HG03025 (cell line): ENCODE results near the gene VWC2.
"Not testable (repeated sequence)": the region's sequence is repeated elsewhere in the genome, so short reads cannot be mapped to it uniquely, and the experiment has no call there.

Experiments
- ATAC-seq: cut with Tn5 transposase; IDR thresholded peaks from one replicate; pipeline ENCODE4 v1.9.1; 2021; ENCODE audit warnings: mild to moderate bottlenecking, moderate library complexity; ENCODE audit not compliant: unreplicated experiment, low FRiP score

Gene VWC2

DNA sequence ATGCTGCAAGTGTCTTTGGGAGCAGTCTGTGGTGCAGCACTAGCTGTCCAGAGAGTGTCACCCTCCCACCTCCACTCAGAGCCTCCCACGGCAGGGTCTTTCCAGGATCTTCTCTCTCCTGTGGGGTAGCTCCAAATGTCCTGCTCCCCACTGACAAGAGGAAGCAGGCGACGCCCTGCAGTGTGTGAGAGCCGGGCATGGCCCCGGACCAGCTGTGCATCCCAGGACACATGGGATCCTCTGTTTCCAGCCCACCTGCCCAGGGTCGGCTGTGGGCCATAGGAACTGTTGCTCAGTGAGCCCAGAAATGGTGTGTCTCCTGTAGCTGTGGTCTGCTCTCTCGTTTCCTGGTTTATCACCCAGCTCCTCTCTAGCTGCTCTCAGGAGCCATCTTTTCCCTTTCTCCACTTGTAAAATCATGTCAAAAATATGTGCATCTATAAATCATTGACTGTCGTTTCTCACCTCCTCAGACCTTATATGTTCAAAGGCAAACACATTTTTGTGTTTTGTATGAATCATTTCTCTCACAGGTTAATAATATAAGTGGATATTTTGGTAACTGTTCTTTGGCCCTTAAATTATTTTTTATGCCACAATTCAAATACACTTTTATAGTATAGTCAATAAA is 74.9 kb downstream of the VWC2 start:
- no peak for ATAC-seq

DNA sequence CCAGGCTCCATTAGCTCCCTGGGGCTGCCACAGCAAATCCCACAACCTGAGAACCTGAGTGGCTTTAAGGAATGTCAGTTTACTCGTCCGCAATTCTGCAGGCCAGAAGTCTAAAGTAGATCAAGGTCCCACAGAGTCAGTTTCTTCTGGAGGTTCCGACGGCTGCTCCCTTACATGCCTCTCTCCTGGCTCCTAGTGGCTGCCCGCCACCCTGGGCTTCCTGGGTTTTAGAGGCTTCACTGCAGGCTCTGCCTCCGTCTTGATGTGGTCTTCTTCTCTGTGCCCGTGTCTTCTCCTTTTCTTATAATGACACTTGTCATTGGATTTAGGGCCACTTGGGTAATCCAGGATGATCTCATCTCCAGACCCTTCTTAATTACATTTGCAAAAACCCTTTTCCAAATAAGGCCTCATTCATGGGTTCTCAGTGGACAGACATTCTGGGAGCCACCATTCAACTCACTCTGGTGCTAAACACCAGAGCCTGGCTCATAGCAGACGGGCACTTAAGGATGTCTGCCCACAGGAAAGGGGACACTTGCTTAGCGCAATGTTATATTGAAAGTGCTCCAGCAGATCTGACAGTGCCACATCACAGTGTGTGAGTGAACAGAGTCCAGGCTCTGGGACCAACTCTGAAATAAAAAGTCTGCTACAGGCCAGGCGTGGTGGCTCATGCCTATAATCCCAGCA is 77.6 kb downstream of the VWC2 start:
- ATAC-seq: no peak

- not testable (repeated sequence) for ATAC-seq
These were observed 78.1 kb downstream of the VWC2 start for GRCh38 chr7:49851614-49851934.

- ATAC-seq: peak; percentile 78
These were observed 79.4 kb downstream of the VWC2 start for GRCh38 chr7:49852619-49853462.

GRCh38 chr7:49855281-49855980 is 82.0 kb downstream of the VWC2 start:
- ATAC-seq: no peak

- no peak for ATAC-seq
These were observed 86.9 kb downstream of the VWC2 start for GRCh38 chr7:49860293-49860692.

GRCh38 chr7:49866076-49866735 is 92.8 kb downstream of the VWC2 start:
- no peak for ATAC-seq

DNA sequence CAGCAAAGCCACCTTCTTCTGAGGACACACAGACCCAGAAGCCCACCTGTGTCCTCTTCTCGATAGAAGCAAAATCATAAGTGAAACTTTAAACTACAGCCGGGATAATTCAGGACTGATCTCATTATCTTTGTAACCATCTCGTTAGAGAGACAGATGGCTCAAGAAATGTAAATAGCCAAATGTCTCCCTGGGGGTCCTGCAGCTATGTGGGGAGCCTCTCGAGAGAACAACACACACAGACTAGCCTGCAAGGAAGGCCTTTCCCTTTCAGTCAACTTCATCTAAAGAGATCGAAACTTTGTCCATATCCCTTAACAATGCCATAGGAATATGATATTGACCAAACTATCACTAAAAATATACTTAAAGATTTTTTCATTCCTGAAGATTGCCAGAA is 93.5 kb downstream of the VWC2 start:
- ATAC-seq: no peak

GRCh38 chr7:49873420-49873819 is 100.0 kb downstream of the VWC2 start:
- no peak for ATAC-seq

- no peak for ATAC-seq
These were observed 101.9 kb downstream of the VWC2 start for GRCh38 chr7:49875336-49875735.

GRCh38 chr7:49876202-49876601 is 102.8 kb downstream of the VWC2 start:
- no peak for ATAC-seq

DNA sequence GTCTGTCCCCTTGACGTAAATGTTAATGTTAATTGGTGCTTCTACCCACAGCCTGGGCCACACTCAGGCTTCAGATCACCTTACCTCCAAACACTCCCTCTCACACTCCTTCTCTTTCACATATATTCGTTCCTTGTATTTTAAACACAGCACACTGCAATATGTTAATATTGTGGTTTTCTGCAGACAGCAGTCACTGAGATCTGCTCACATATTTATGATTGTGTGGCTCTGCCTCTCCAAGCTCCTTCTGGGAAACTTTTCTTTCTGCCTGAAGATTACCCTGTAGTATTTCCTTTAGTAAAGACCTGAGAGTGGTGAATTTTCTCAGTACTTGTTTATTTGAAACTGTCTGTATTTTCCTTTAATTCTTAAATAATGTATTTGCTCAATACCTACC is 104.7 kb downstream of the VWC2 start:
- no peak for ATAC-seq

DNA sequence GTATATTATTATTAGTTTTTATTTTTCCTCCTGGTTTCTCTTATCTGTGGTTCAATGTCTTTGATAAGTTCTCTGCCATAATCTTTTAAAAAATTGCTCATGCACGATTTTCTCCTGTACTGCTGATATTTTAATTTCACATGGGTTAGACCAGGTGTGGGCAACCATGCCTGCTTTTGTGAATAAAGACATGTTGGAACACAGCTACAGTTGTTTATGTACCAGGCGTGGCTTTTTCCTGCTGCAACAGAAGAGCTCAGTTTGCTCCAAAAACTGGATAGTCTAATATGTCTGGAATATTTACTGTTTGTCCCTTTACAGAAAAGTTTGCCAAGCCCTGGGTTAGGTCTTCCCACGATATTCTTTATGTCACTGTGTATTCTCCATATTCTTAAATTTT is 105.2 kb downstream of the VWC2 start:
- no peak for ATAC-seq

DNA sequence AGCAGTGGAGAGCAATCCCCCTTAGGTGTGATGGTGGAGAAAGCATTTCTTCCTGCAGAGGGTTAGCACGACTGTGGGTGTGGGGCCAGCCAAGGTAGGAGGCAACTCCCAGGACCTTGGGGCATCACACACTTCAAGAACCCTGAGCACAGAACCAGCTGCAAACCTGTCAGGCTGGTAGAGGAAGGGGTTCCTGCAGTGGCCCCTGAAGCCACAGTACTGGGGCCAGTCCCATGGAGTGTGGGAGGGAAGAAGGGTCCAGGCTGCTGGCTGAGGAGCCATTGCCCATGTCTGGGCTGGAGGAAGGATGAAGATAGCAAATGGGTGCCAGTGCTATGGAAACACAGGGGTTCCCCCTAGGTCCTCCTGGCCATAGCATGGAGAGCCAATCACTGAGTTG is 110.5 kb downstream of the VWC2 start:
- no peak for ATAC-seq

GRCh38 chr7:49885593-49886285 is 112.3 kb downstream of the VWC2 start:
- no peak for ATAC-seq

DNA sequence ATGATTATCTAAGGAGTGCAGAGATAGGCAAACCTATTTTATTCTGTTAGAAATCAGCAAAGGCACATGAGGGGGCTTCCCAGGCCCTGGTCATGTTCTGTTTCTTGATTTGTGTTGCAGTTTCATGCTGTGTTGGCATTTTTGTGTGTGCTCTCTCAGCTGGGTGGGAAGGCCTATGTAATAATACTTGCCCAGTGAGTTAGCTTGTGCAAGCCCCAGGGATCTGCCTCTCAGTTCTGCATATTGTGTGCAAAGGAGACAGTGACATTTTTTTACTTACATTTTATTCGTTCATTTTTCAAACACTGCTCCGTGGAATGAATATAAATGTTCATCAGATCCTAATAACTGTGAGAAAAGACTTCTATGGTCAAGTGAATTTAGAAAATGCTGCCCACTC is 119.0 kb downstream of the VWC2 start:
- ATAC-seq: no peak

DNA sequence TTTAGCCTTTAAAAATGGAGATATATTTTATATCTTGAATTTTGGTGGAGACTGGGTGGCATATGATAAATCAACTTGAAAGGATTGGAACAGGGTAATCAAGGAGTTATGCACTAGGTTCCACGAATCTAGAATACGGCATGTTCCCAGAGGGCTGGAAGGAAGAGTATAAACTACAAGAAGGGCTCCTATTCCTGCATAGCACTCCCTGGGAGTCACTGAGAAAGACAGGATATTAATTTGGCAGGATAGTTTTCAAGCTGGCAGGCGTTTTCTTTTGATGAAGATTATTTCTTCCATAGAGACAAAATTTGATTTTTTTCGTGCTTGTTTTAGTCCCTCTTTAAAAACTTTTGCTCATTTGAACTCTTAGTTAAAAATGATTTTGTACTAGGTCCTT is 119.7 kb downstream of the VWC2 start:
- no peak for ATAC-seq

DNA sequence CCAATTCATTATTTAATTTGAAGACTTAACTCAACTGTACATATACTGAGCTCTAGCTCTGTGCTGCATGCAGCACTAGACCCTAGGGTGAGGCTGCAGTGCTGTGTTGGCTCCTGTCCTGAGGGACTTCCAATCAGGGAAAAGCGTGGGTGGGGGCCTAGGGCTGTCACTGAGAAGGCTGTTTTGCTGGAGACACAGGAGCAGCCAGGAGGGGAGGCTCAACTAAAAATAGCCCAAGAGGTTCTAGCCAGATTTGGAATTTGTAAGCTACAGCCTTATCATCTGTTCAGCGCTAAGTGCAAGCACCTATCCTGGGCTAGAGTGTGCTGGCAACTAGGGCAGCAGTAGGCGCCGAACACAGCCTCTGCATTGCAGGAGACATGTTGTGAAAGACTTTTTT is 121.1 kb downstream of the VWC2 start:
- no peak for ATAC-seq

GRCh38 chr7:49911909-49912308 is 138.5 kb downstream of the VWC2 start:
- no peak for ATAC-seq

GRCh38 chr7:49926720-49927119 is 153.3 kb downstream of the VWC2 start:
- ATAC-seq: no peak
